ENCODE data around the gene ECE1. TPM values are rescaled to one million over a fixed set of nuclear protein-coding genes. Genes with fewer than 3 reads are reported as not detected.

ECE1 gene
- total and polyA plus RNA-seq, 2 experiments from 2014 or later, result 82.3 to 100 TPM

GRCh38 chr1:21331752-21332478 lies 41.7 kb upstream of the ECE1 start:
- Histone ChIP-seq H3K27me3 (replicated peaks; ENCODE audit: insufficient read depth) (no peaks in the 10 kb centered on the region), H3K9me2 (ENCODE audit: insufficient read depth) (no peaks in the 10 kb centered on the region), H3K4me2 (ENCODE audit: unreplicated experiment) (no peak overlapping the region), H3K4me1 (ENCODE audit: insufficient read depth) (peaks cover 26% of the 10 kb centered on the region), H3K4me3 (no peak overlapping the region), H3F3A (ENCODE audit: insufficient read depth) (peaks cover 12% of the 10 kb centered on the region), H2AFZ (no peak overlapping the region), H3K27ac (no peak overlapping the region), H3K36me3 (ENCODE audit: low read depth) (no peaks in the 10 kb centered on the region), H3K79me2 (ENCODE audit: insufficient read depth) (peaks cover 88% of the 10 kb centered on the region), H3K9ac (no peak overlapping the region), H3K9me3 (ENCODE audit: low read depth) (no peaks in the 10 kb centered on the region), H4K20me1 (ENCODE audit: insufficient read depth) (no peaks in the 10 kb centered on the region)
- in situ Hi-C loops (cut with MboI), result no loop called here
- no peak for DNase-seq
- TF ChIP-seq EZH2phosphoT487 (IDR thresholded peaks at IDR 0.05; ENCODE audit: insufficient read depth, low read depth), result no peak
- TF ChIP-seq EZH2 (IDR thresholded peaks at IDR 0.05; ENCODE audit: insufficient read depth, poor library complexity, severe bottlenecking), result no peak
- 38 to 42% methylated on average over 9 of the region's 9 CpGs for WGBS, 2 experiments (ENCODE audit: low coverage in 1 of 2, low lambda C conversion rate in 2 of 2, missing lambda C conversion rate in 2 of 2)

- TF ChIP-seq EZH2phosphoT487 (IDR thresholded peaks at IDR 0.05; ENCODE audit: insufficient read depth, low read depth), result no peak
- no peak for TF ChIP-seq EZH2 (IDR thresholded peaks at IDR 0.05; ENCODE audit: insufficient read depth, poor library complexity, severe bottlenecking)
Measured at GRCh38 chr1:21330544-21330943, 40.3 kb upstream of the ECE1 start.

GRCh38 chr1:21329209-21329844 lies 39.1 kb upstream of the ECE1 start:
- Histone ChIP-seq H3K36me3 (ENCODE audit: low read depth) (no peaks in the 10 kb centered on the region), H3K27ac (no peak overlapping the region), H3K4me2 (ENCODE audit: unreplicated experiment) (no peak overlapping the region), H3K9me3 (ENCODE audit: low read depth) (no peaks in the 10 kb centered on the region), H3K9ac (no peak overlapping the region), H2AFZ (no peak overlapping the region), H4K20me1 (ENCODE audit: insufficient read depth) (no peaks in the 10 kb centered on the region), H3K79me2 (ENCODE audit: insufficient read depth) (peaks cover 78% of the 10 kb centered on the region), H3K9me2 (ENCODE audit: insufficient read depth) (no peaks in the 10 kb centered on the region), H3K27me3 (replicated peaks; ENCODE audit: insufficient read depth) (no peaks in the 10 kb centered on the region), H3K4me3 (no peak overlapping the region), H3F3A (ENCODE audit: insufficient read depth) (peaks cover 23% of the 10 kb centered on the region), H3K4me1 (ENCODE audit: insufficient read depth) (peaks cover 39% of the 10 kb centered on the region)
- in situ Hi-C loops (cut with MboI), result no loop called here
- DNase-seq, result no peak
- TF ChIP-seq EZH2 (IDR thresholded peaks at IDR 0.05; ENCODE audit: insufficient read depth, poor library complexity, severe bottlenecking) (no peak), EZH2phosphoT487 (IDR thresholded peaks at IDR 0.05; ENCODE audit: insufficient read depth, low read depth) (no peak)
- 76 to 83% methylated on average over 7 of the region's 7 CpGs for WGBS, 2 experiments (ENCODE audit: low coverage in 1 of 2, low lambda C conversion rate in 2 of 2, missing lambda C conversion rate in 2 of 2)

More at GRCh38 chr1:21330544-21330943, 40.3 kb upstream of the ECE1 start:
- H3K9ac ChIP-seq, result no peak overlapping the region
- no peak for DNase-seq
- no peaks in the 10 kb centered on the region for H3K27me3 ChIP-seq (replicated peaks; ENCODE audit: insufficient read depth)
- peaks cover 37% of the 10 kb centered on the region for H3K4me1 ChIP-seq (ENCODE audit: insufficient read depth)
- 91 to 95% methylated on average over 2 of the region's 2 CpGs for WGBS, 2 experiments (ENCODE audit: low coverage in 1 of 2, low lambda C conversion rate in 2 of 2, missing lambda C conversion rate in 2 of 2)
- H3K36me3 ChIP-seq (ENCODE audit: low read depth), result no peaks in the 10 kb centered on the region
- peaks cover 86% of the 10 kb centered on the region for H3K79me2 ChIP-seq (ENCODE audit: insufficient read depth)
- no peak overlapping the region for H3K27ac ChIP-seq
- no peak overlapping the region for H3K4me2 ChIP-seq (ENCODE audit: unreplicated experiment)
- H2AFZ ChIP-seq, result no peak overlapping the region
- in situ Hi-C loops (cut with MboI), result no loop called here
- no peaks in the 10 kb centered on the region for H3K9me3 ChIP-seq (ENCODE audit: low read depth)
- H3K4me3 ChIP-seq, result no peak overlapping the region
- no peaks in the 10 kb centered on the region for H3K9me2 ChIP-seq (ENCODE audit: insufficient read depth)
- H4K20me1 ChIP-seq (ENCODE audit: insufficient read depth), result no peaks in the 10 kb centered on the region
- H3F3A ChIP-seq (ENCODE audit: insufficient read depth), result peaks cover 16% of the 10 kb centered on the region

DNA sequence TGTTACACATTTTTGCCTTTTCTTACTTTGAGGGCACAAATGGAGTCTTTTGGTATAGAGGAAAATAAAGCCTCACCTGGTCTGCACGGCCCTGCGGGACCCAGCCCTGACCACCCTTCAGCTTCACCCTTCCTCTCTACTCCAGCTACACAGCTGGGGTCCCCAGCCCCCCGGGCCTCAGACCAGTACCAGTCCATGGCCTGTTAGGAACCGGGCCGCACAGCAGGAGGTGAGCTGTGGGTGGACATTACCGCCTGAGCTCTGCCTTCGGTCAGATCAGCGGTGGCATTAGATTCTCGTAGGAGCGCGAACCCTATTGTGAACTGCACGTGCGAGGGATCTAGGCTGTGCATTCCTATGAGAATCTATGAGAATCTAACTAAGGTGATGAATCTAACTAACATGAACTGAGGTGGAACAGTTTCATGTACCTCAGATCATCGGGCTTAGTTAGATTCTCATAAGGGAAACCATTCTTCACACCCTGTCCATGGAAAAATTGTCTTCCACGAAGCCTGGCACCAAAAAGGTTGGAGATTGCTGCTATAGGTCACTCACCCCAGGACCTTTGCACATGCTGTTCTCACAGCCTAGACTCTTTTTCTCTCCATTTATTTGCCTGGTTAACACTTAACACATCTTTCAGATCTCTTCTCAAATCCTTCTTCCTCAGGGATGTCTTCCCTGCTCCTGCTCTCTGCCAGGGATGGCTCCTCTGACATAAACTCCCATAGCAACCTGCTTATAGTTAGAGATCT lies 37.5 kb upstream of the ECE1 start:
- Histone ChIP-seq H3F3A (ENCODE audit: insufficient read depth) (peaks cover 29% of the 10 kb centered on the region), H3K9ac (no peak overlapping the region), H3K4me2 (ENCODE audit: unreplicated experiment) (no peak overlapping the region), H3K27ac (no peak overlapping the region), H3K27me3 (replicated peaks; ENCODE audit: insufficient read depth) (no peaks in the 10 kb centered on the region), H3K9me2 (ENCODE audit: insufficient read depth) (no peaks in the 10 kb centered on the region), H3K4me1 (ENCODE audit: insufficient read depth) (peaks cover 47% of the 10 kb centered on the region), H3K4me3 (no peak overlapping the region), H2AFZ (no peak overlapping the region), H3K36me3 (ENCODE audit: low read depth) (no peaks in the 10 kb centered on the region), H4K20me1 (ENCODE audit: insufficient read depth) (no peaks in the 10 kb centered on the region), H3K9me3 (ENCODE audit: low read depth) (no peaks in the 10 kb centered on the region), H3K79me2 (ENCODE audit: insufficient read depth) (peaks cover 67% of the 10 kb centered on the region)
- TF ChIP-seq EZH2 (IDR thresholded peaks at IDR 0.05; ENCODE audit: insufficient read depth, poor library complexity, severe bottlenecking) (no peak), EZH2phosphoT487 (IDR thresholded peaks at IDR 0.05; ENCODE audit: insufficient read depth, low read depth) (no peak)
- in situ Hi-C loops (cut with MboI), result no loop called here
- WGBS, 2 experiments (ENCODE audit: low coverage in 1 of 2, low lambda C conversion rate in 2 of 2, missing lambda C conversion rate in 2 of 2), result 93 to 94% methylated on average over 15 of the region's 15 CpGs
- no peak for DNase-seq
